ENCODE measurements around the gene ITIH4.

ITIH4 gene

GRCh38 chr3:52874160-52874701 lies 43.8 kb upstream of the ITIH4 start:
- TF ChIP-seq CTCF (IDR thresholded peaks at IDR 0.05; ENCODE audit: low read depth, low read length, missing control alignments): no peak
- H3K4me3 ChIP-seq (ENCODE audit: low read depth, low read length): no peak overlapping the region
- DNase-seq (ENCODE audit: low read depth): no peak

- no peak overlapping the region for H3K4me3 ChIP-seq (ENCODE audit: low read depth, low read length)
- no peak for TF ChIP-seq CTCF (IDR thresholded peaks at IDR 0.05; ENCODE audit: low read depth, low read length, missing control alignments)
- no peak for DNase-seq (ENCODE audit: low read depth)
Observed at GRCh38 chr3:52873433-52874159, 43.1 kb upstream of the ITIH4 start.

- no peak for DNase-seq (ENCODE audit: low read depth)
- no peak for TF ChIP-seq CTCF (IDR thresholded peaks at IDR 0.05; ENCODE audit: low read depth, low read length, missing control alignments)
- no peak overlapping the region for H3K4me3 ChIP-seq (ENCODE audit: low read depth, low read length)
Observed at GRCh38 chr3:52872245-52872644, 41.8 kb upstream of the ITIH4 start.

- H3K4me3 ChIP-seq (ENCODE audit: low read depth, low read length): no peak overlapping the region
- no peak for DNase-seq (ENCODE audit: low read depth)
- TF ChIP-seq CTCF (IDR thresholded peaks at IDR 0.05; ENCODE audit: low read depth, low read length, missing control alignments): no peak
Observed at GRCh38 chr3:52871761-52872160, 41.3 kb upstream of the ITIH4 start.

GRCh38 chr3:52870471-52870870 lies 40.0 kb upstream of the ITIH4 start:
- DNase-seq (ENCODE audit: low read depth): no peak
- TF ChIP-seq CTCF (IDR thresholded peaks at IDR 0.05; ENCODE audit: low read depth, low read length, missing control alignments): no peak
- H3K4me3 ChIP-seq (ENCODE audit: low read depth, low read length): no peak overlapping the region

- no peak for TF ChIP-seq CTCF (IDR thresholded peaks at IDR 0.05; ENCODE audit: low read depth, low read length, missing control alignments)
- DNase-seq (ENCODE audit: low read depth): no peak
Observed at GRCh38 chr3:52866427-52866826, 36.0 kb upstream of the ITIH4 start.

GRCh38 chr3:52865994-52866393 lies 35.5 kb upstream of the ITIH4 start:
- DNase-seq (ENCODE audit: low read depth): no peak
- TF ChIP-seq CTCF (IDR thresholded peaks at IDR 0.05; ENCODE audit: low read depth, low read length, missing control alignments): no peak
- H3K4me3 ChIP-seq (ENCODE audit: low read depth, low read length): no peak overlapping the region

More at GRCh38 chr3:52866427-52866826, 36.0 kb upstream of the ITIH4 start:
- H3K4me3 ChIP-seq (ENCODE audit: low read depth, low read length): no peak overlapping the region

Measured in GM12864 (cell line).